HFFc6 (cell line): Measurements from ENCODE around the gene SMTNL2. TPM values are rescaled to one million over a fixed set of nuclear protein-coding genes. Genes with fewer than 3 reads are reported as not detected.

Experiments
- DNase-seq: peaks from one replicate; pipeline ENCODE4 v3.0.0-alpha.2; 2018
- H3K27ac Mint-ChIP-seq: 2 replicates; pipeline ENCODE4 v1.8.0; 2020; ENCODE audit warnings: mild to moderate bottlenecking, mixed read lengths
- H3K27me3 Mint-ChIP-seq: 2 replicates; pipeline ENCODE4 v1.8.0; 2021; ENCODE audit warnings: mild to moderate bottlenecking, moderate library complexity, mixed read lengths; ENCODE audit not compliant: insufficient read depth
- H3K36me3 Mint-ChIP-seq: 2 replicates; pipeline ENCODE4 v1.8.0; 2021; ENCODE audit warnings: low read depth, mixed read lengths
- H3K4me1 Mint-ChIP-seq: 2 replicates; pipeline ENCODE4 v1.8.0; 2020; ENCODE audit warnings: low read depth, mixed read lengths
- H3K4me3 Mint-ChIP-seq: 2 replicates; pipeline ENCODE4 v1.8.0; 2020; ENCODE audit warnings: mild to moderate bottlenecking, moderate library complexity, mixed read lengths
- H3K9me3 Mint-ChIP-seq: 2 replicates; pipeline ENCODE4 v1.8.0; 2020; ENCODE audit warnings: mild to moderate bottlenecking, mixed read lengths
- CTCF ChIP-seq: fragments of 200-600 bp; sonication (generic); IDR thresholded peaks from 2 replicates; pipeline ENCODE4 v1.5.0; 2021; ENCODE audit warnings: antibody characterized with exemption, mild to moderate bottlenecking
- total RNA-seq, 6 experiments: library from RNA; stranded (reverse); fragmentation: NEBNext Ultra II Directional; extraction: Animal tissue kit (Norgen Biotek cat#: 25700); gene quantifications; 2 replicates in 1 of 6; 3 replicates in 5 of 6; pipeline ENCODE4 v1.2.3, GENCODE V29; 2021

The SMTNL2 gene
- total RNA-seq, 6 experiments from 2014 or later = not detected

GRCh38 chr17:4557626-4558346 lies 26.5 kb upstream of the SMTNL2 start:
- TF ChIP-seq CTCF = no peak
- DNase-seq = no peak
- Mint-ChIP-seq H3K4me3 (no peak overlapping the region), H3K36me3 (peaks cover 15% of the 10 kb centered on the region), H3K9me3 (no peaks in the 10 kb centered on the region), H3K4me1 (peaks cover 33% of the 10 kb centered on the region), H3K27ac (no peak overlapping the region), H3K27me3 (peaks cover 5% of the 10 kb centered on the region)

- peaks cover 14% of the 10 kb centered on the region for H3K36me3 Mint-ChIP-seq
- H3K4me3 Mint-ChIP-seq = no peak overlapping the region
- H3K9me3 Mint-ChIP-seq = no peaks in the 10 kb centered on the region
- H3K27ac Mint-ChIP-seq = no peak overlapping the region
- peaks cover 7% of the 10 kb centered on the region for H3K27me3 Mint-ChIP-seq
- no peak for DNase-seq
- no peak for TF ChIP-seq CTCF
- peaks cover 34% of the 10 kb centered on the region for H3K4me1 Mint-ChIP-seq
Measured at GRCh38 chr17:4558347-4558971, 25.9 kb upstream of the SMTNL2 start.

GRCh38 chr17:4559139-4559791 lies 25.1 kb upstream of the SMTNL2 start:
- no peak overlapping the region for H3K4me3 Mint-ChIP-seq

GRCh38 chr17:4559966-4560365 lies 24.4 kb upstream of the SMTNL2 start:
- Mint-ChIP-seq H3K27me3 (peaks cover 7% of the 10 kb centered on the region), H3K4me3 (no peak overlapping the region), H3K9me3 (no peaks in the 10 kb centered on the region), H3K27ac (no peak overlapping the region), H3K36me3 (no peaks in the 10 kb centered on the region), H3K4me1 (peaks cover 23% of the 10 kb centered on the region)
- no peak for TF ChIP-seq CTCF
- DNase-seq = no peak

More at GRCh38 chr17:4559139-4559791, 25.1 kb upstream of the SMTNL2 start:
- no peak for TF ChIP-seq CTCF
- Mint-ChIP-seq H3K4me1 (peaks cover 26% of the 10 kb centered on the region), H3K27me3 (peaks cover 7% of the 10 kb centered on the region), H3K36me3 (peaks cover 6% of the 10 kb centered on the region), H3K27ac (no peak overlapping the region), H3K9me3 (no peaks in the 10 kb centered on the region)
- DNase-seq = no peak

- TF ChIP-seq CTCF = no peak
- H3K4me1 Mint-ChIP-seq = peaks cover 24% of the 10 kb centered on the region
- no peaks in the 10 kb centered on the region for H3K36me3 Mint-ChIP-seq
- no peak for DNase-seq
- peaks cover 7% of the 10 kb centered on the region for H3K27me3 Mint-ChIP-seq
- no peak within 1 kb of the TSS for H3K4me3 Mint-ChIP-seq
- H3K27ac Mint-ChIP-seq = no peak within 1 kb of the TSS
- H3K9me3 Mint-ChIP-seq = no peaks in the 10 kb centered on the region
Measured at GRCh38 chr17:4560421-4560820, 23.9 kb upstream of the SMTNL2 start, which contains the start of gene GGT6. TSS of gene GGT6 (minus strand) at chr17:4560577. CDS start at chr17:4560521, 56 bp downstream.
